ENCODE measurements around the gene SREBF1. TPM values are rescaled to one million over a fixed set of nuclear protein-coding genes. Genes with fewer than 3 reads are reported as not detected.

Gene SREBF1
- total and polyA plus RNA-seq, 8 donors = 13.1 to 207 (median 80.3) TPM

- H3K27me3 ChIP-seq = no peaks in the 10 kb centered on the region
- DNase-seq = no peak
- no peaks in the 10 kb centered on the region for H3K9me3 ChIP-seq
- TF ChIP-seq POLR2A (IDR thresholded peaks at IDR 0.05) = no peak
- TF ChIP-seq EP300 (IDR thresholded peaks at IDR 0.05) = no peak
- TF ChIP-seq CTCF (IDR thresholded peaks at IDR 0.05) = no peak
- TF ChIP-seq POLR2AphosphoS5 (IDR thresholded peaks at IDR 0.05) = no peak
- 20 to 38% (median 36%) methylated on average over 1 of the region's 1 CpG for WGBS, 5 donors
- H3K27ac ChIP-seq = peak overlapping the region in 1 of 5 donors; percentile 90
- peaks cover 28 to 72% (median 34%) of the 10 kb centered on the region in 4 donors for H3K4me1 ChIP-seq
- H3K36me3 ChIP-seq = peaks cover 17 to 50% (median 28%) of the 10 kb centered on the region in 4 donors
- intact Hi-C loops (cut with DNase I; ENCODE audit: low total_unique reads) = no loop called here
- no peak overlapping the region for H3K4me3 ChIP-seq
These were observed 37.7 kb upstream of the SREBF1 start for GRCh38 chr17:17874478-17874877.

- intact Hi-C loops (cut with DNase I; ENCODE audit: low total_unique reads) = no loop called here
- Histone ChIP-seq H3K4me3 (no peak overlapping the region), H3K36me3 (peaks cover 9 to 44% (median 24%) of the 10 kb centered on the region in 4 donors), H3K27ac (peak overlapping the region in 1 of 5 donors; percentile 90), H3K4me1 (peaks cover 25 to 72% (median 36%) of the 10 kb centered on the region in 4 donors), H3K9me3 (no peaks in the 10 kb centered on the region), H3K27me3 (no peaks in the 10 kb centered on the region)
- DNase-seq = peak in 1 of 2 donors; percentile 69
- TF ChIP-seq EP300 (IDR thresholded peaks at IDR 0.05) = no peak
- no peak for TF ChIP-seq POLR2AphosphoS5 (IDR thresholded peaks at IDR 0.05)
- no peak for TF ChIP-seq POLR2A (IDR thresholded peaks at IDR 0.05)
- WGBS, 5 donors = 74 to 90% (median 83%) methylated on average over 8 of the region's 8 CpGs
These were observed 36.7 kb upstream of the SREBF1 start for GRCh38 chr17:17873450-17873991.

GRCh38 chr17:17872547-17873345, 36.0 kb upstream of the SREBF1 start:
- DNase-seq = no peak
- H3K27me3 ChIP-seq = no peaks in the 10 kb centered on the region
- WGBS, 5 donors = 90 to 95% (median 91%) methylated on average over 9 of the region's 9 CpGs
- intact Hi-C loops (cut with DNase I; ENCODE audit: low total_unique reads) = no loop called here
- H3K27ac ChIP-seq = no peak overlapping the region
- no peak for TF ChIP-seq CTCF (IDR thresholded peaks at IDR 0.05)
- no peak for TF ChIP-seq EP300 (IDR thresholded peaks at IDR 0.05)
- TF ChIP-seq POLR2A (IDR thresholded peaks at IDR 0.05) = no peak
- peaks cover 10 to 49% (median 27%) of the 10 kb centered on the region in 4 donors for H3K36me3 ChIP-seq
- peaks cover 18 to 72% (median 32%) of the 10 kb centered on the region in 4 donors for H3K4me1 ChIP-seq
- H3K9me3 ChIP-seq = no peaks in the 10 kb centered on the region
- H3K4me3 ChIP-seq = no peak overlapping the region

- Histone ChIP-seq H3K9me3 (no peaks in the 10 kb centered on the region), H3K4me1 (peaks cover 11 to 64% (median 26%) of the 10 kb centered on the region in 4 donors), H3K36me3 (peaks cover 19 to 58% (median 33%) of the 10 kb centered on the region in 4 donors), H3K27ac (no peak overlapping the region), H3K4me3 (no peak overlapping the region), H3K27me3 (no peaks in the 10 kb centered on the region)
- TF ChIP-seq CTCF (IDR thresholded peaks at IDR 0.05) (no peak), POLR2AphosphoS5 (IDR thresholded peaks at IDR 0.05) (no peak), POLR2A (IDR thresholded peaks at IDR 0.05) (no peak), EP300 (IDR thresholded peaks at IDR 0.05) (no peak)
- WGBS, 5 donors = 86 to 92% (median 91%) methylated on average over 3 of the region's 3 CpGs
- no peak for DNase-seq
- intact Hi-C loops (cut with DNase I; ENCODE audit: low total_unique reads) = no loop called here
These were observed 35.1 kb upstream of the SREBF1 start for GRCh38 chr17:17871913-17872312.

Measured in stomach (tissue), 9 donors.